Sigmoid colon (tissue), 7 donors: Measurements from ENCODE around the gene UBAC1. TPM values are rescaled to one million over a fixed set of nuclear protein-coding genes. Genes with fewer than 3 reads are reported as not detected.

Experiments used
- DNase-seq: peaks from one replicate; pipeline ENCODE4 v3.0.0-alpha.2; 2019
- H3K27ac ChIP-seq, 4 donors: fragments of 200-600 bp; sonication (generic); one replicate each; pipeline ENCODE4 v1.5.1; 2016 to 2019; ENCODE audit warnings: mild to moderate bottlenecking in 1 of 4
- H3K27me3 ChIP-seq, 3 donors: fragments of 200-600 bp; sonication (generic); one replicate each; pipeline ENCODE4 v1.5.1; 2019; ENCODE audit warnings: mild to moderate bottlenecking in 1 of 3
- H3K36me3 ChIP-seq, 4 donors: fragments of 200-600 bp; sonication (generic); one replicate each; pipeline ENCODE4 v1.5.1; 2016 to 2019
- H3K4me1 ChIP-seq, 4 donors: fragments of 200-600 bp; sonication (generic); one replicate each; pipeline ENCODE4 v1.5.1; 2017 to 2019
- H3K4me3 ChIP-seq, 4 donors: fragments of 200-600 bp; sonication (generic); one replicate each; pipeline ENCODE4 v1.5.1; 2017 to 2019; ENCODE audit warnings: mild to moderate bottlenecking in 2 of 4, moderate library complexity in 1 of 4
- H3K9me3 ChIP-seq, 4 donors: fragments of 200-600 bp in 3 of 4; sonication (generic) in 3 of 4; one replicate each; pipeline versions ENCODE4 v1.5.1 to v1.6.1; 2013 to 2019
- EP300 ChIP-seq, 4 donors: sonication (generic); formaldehyde crosslinking; IDR thresholded peaks; one replicate each; pipeline ENCODE4 v1.6.1; 2017; ENCODE audit warnings: antibody characterized with exemption in 4 of 4
- POLR2A ChIP-seq, 2 donors: fragments of 450-650 bp; IDR thresholded peaks; one replicate each; pipeline ENCODE4 v1.6.1; 2016; ENCODE audit warnings: antibody characterized with exemption in 2 of 2, mild to moderate bottlenecking in 2 of 2, moderate library complexity in 2 of 2
- POLR2AphosphoS5 ChIP-seq, 4 donors: sonication (generic); formaldehyde crosslinking; IDR thresholded peaks; one replicate each; pipeline ENCODE4 v1.6.1; 2017; ENCODE audit warnings: antibody characterized with exemption in 4 of 4
- WGBS, 2 donors: extraction: QIAGEN DNeasy Blood & Tissue Kit; methylation state at CpG; one replicate each; pipeline ENCODE4 v1.1.7; 2013; 5-methylcytosine and 5-hydroxymethylcytosine counted together
- intact Hi-C: fragments of 100-400 bp; cut with DNase I; formaldehyde crosslinking; loops from one replicate; pipeline ENCODE4 v1.15.1; 2023
- polyA plus RNA-seq, 3 donors: library from polyadenylated mRNA; stranded (reverse); fragments of 200-250 nt; gene quantifications; one replicate each; pipeline ENCODE4 v1.2.3, GENCODE V29; 2013
- total RNA-seq, 4 donors: library from RNA; depleted of rRNA; stranded (reverse); fragments of >200 nt; gene quantifications; one replicate each; pipeline ENCODE4 v1.1.0, GENCODE V29; 2016
- TF ChIP-seq, protein P1 (sequence below), 4 experiments: fragments of 450-650 bp in 3 of 4; fragments of 200-600 bp in 1 of 4; IDR thresholded peaks; one replicate each; pipeline ENCODE4 v1.5.1; 2016 to 2019; ENCODE audit warnings: antibody characterized with exemption in 4 of 4, mild to moderate bottlenecking in 3 of 4, moderate library complexity in 2 of 4
- donor health status: healthy with polysubstance abuse.
- donor health status: Bipolar disorder and iron deficiency.
- donor health status: healthy.

UBAC1 gene
- total and polyA plus RNA-seq, 7 donors, result 57.4 to 80.9 (median 69.4) TPM

DNA sequence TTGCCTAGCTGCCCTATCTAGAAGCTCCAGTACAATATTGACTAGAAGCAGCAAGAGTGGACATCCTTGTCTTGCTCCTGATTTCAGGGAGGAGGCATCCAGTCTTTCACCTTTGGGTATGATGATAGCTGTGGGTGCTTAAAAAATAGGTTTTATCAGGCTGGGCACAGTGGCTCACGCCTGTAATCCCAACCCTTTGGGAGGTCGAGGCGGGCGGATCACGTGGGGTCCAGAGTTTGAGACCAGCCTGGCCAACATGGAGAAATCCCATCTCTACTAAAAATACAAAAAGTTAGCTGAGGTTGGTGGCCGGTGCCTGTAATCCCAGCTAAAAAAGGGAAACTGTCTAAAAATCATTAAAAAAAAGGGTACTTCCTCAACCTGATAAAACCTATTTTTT is 51.8 kb downstream of the UBAC1 start:
- Histone ChIP-seq H3K4me3 (no peak overlapping the region), H3K36me3 (peaks cover 8 to 32% (median 13%) of the 10 kb centered on the region in 4 donors), H3K27ac (no peak overlapping the region), H3K4me1 (peaks cover 0 to 42% (median 35%) of the 10 kb centered on the region in 4 donors), H3K9me3 (no peaks in the 10 kb centered on the region), H3K27me3 (no peaks in the 10 kb centered on the region)
- 92 to 96% methylated on average over 6 of the region's 6 CpGs for WGBS, 2 donors
- TF ChIP-seq, protein P1, sequence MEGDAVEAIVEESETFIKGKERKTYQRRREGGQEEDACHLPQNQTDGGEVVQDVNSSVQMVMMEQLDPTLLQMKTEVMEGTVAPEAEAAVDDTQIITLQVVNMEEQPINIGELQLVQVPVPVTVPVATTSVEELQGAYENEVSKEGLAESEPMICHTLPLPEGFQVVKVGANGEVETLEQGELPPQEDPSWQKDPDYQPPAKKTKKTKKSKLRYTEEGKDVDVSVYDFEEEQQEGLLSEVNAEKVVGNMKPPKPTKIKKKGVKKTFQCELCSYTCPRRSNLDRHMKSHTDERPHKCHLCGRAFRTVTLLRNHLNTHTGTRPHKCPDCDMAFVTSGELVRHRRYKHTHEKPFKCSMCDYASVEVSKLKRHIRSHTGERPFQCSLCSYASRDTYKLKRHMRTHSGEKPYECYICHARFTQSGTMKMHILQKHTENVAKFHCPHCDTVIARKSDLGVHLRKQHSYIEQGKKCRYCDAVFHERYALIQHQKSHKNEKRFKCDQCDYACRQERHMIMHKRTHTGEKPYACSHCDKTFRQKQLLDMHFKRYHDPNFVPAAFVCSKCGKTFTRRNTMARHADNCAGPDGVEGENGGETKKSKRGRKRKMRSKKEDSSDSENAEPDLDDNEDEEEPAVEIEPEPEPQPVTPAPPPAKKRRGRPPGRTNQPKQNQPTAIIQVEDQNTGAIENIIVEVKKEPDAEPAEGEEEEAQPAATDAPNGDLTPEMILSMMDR (IDR thresholded peaks at IDR 0.05), result no peak
- TF ChIP-seq POLR2AphosphoS5 (IDR thresholded peaks at IDR 0.05) (no peak), POLR2A (IDR thresholded peaks at IDR 0.05) (no peak), EP300 (IDR thresholded peaks at IDR 0.05) (no peak)
- no peak for DNase-seq
- intact Hi-C loops, result loop anchor here (5.0 kb wide), 1 partner anchor 47 kb away; no protein-coding TSS in a partner anchor

DNA sequence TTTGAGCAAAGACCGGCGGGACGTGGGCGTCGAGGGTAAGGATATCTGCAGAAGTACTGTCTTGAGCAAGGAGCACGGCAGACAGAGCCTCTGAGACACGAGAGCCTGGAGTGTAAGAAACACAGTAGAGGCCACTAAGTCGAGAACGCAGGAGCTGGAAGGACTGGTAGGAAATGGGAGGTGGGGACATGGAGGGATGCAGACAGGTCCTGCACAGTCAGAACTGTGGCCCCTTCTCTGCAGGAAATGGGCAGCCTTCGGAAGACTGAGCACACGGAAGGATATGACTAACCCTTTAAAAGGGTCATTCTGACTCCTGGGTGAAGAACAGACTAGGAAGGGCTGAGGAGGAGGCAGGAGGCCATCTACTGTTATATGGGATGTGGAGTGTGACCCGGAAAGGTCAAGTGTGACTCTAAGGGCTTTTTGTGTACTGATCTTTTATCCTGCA is 52.4 kb downstream of the UBAC1 start:
- H3K27me3 ChIP-seq, result no peaks in the 10 kb centered on the region
- WGBS, 2 donors, result 91 to 94% methylated on average over 12 of the region's 12 CpGs
- TF ChIP-seq POLR2A (IDR thresholded peaks at IDR 0.05), result no peak
- no peak for TF ChIP-seq POLR2AphosphoS5 (IDR thresholded peaks at IDR 0.05)
- H3K9me3 ChIP-seq, result no peaks in the 10 kb centered on the region
- peak; percentile 57 for DNase-seq
- H3K4me3 ChIP-seq, result peak overlapping the region; percentile 80 to 95 (median 88)
- intact Hi-C loops, result loop anchor here (5.0 kb wide), 1 partner anchor 46 kb away; no protein-coding TSS in a partner anchor
- peaks cover 4 to 26% (median 10%) of the 10 kb centered on the region in 4 donors for H3K36me3 ChIP-seq
- H3K4me1 ChIP-seq, result peaks cover 0 to 43% (median 35%) of the 10 kb centered on the region in 4 donors
- no peak overlapping the region for H3K27ac ChIP-seq

DNA sequence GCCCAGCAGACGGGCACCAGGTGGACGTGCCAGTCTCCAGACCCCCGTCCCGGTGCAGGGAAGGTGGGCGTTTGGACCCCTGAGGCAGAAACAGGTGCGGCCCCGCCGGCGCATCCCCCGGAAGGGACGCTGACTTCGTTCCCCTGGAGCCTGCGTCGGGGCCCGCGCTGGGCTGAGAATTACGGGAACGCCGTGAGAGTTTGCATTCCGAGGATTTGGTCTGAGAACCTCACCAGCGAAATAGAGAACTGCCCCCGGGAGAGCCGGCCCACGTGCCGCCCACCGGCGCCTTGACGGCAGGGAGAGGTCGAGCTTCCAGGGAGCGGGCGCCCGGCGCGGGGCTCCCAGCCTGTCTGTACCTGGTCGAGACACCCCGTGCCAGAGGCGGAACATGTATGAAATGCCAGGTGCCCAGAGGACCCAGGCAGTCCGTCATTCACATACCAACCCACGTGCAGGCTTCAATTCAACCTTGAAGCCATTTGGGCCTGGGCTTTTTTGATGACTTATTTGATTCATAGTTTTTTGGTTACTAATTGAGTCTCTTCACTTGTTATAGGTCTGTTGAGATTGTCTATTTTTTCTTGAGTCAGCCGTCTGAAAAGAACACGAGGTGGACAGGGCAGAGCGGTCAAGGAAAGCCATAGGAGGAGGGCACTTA is 53.0 kb downstream of the UBAC1 start:
- Histone ChIP-seq H3K36me3 (peaks cover 0 to 21% (median 6%) of the 10 kb centered on the region in 4 donors), H3K27ac (peak overlapping the region; percentile 77 to 88 (median 84)), H3K4me3 (peak overlapping the region; percentile 80 to 95 (median 88)), H3K27me3 (no peaks in the 10 kb centered on the region), H3K4me1 (peaks cover 0 to 45% (median 36%) of the 10 kb centered on the region in 4 donors), H3K9me3 (no peaks in the 10 kb centered on the region)
- intact Hi-C loops, result loop anchor here (5.0 kb wide), 1 partner anchor 46 kb away; no protein-coding TSS in a partner anchor
- WGBS, 2 donors, result 18 to 29% methylated on average over 42 of the region's 42 CpGs
- peak; percentile 71 for DNase-seq
- TF ChIP-seq, protein P1 (IDR thresholded peaks at IDR 0.05), result no peak
- TF ChIP-seq POLR2AphosphoS5 (IDR thresholded peaks at IDR 0.05), result no peak
- no peak for TF ChIP-seq EP300 (IDR thresholded peaks at IDR 0.05)
- no peak for TF ChIP-seq POLR2A (IDR thresholded peaks at IDR 0.05)

DNA sequence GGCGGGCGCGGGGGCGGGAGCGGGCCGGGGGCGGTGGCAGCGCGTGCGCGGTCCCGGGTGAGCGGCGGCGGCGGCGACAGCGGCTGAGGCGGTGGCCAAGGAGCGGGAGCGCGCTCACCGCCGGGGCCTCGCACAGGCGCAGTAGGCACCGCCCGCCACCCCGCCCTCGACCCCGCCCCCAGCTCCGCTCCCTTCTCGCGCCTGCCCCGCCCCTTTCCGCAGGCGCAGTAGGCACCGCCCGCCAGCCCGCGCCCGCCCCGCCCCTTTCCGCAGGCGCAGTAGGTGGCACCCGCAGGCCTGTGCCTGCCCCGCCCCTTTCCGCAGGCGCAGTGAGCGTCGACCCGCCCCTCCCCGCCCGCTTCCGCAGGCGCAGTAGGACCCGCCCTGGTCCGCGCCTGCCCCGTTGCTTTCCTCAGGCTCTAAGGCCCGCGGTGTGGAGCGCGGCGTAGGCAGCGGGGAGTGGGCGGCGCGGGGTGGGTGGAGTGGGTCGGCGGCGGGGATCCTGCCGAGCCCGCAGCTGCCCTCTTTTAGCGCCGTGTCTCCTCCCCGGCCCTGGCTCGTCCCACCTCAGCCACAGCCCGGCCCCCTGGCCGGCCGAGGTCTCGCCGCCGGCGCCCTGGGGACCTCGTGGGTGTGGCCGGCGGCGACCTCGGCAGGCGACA is 53.6 kb downstream of the UBAC1 start, which contains the start of gene CAMSAP1:
TSS of gene CAMSAP1 (minus strand) at position 116 of the 662 bp plus-strand sequence. CDS start 387 bp downstream, outside the sequence.
- peak within 1 kb of the TSS; percentile 80 to 95 (median 88) for H3K4me3 ChIP-seq
- TF ChIP-seq POLR2A (IDR thresholded peaks at IDR 0.05) (peak in 1 of 2 donors; percentile 27), POLR2AphosphoS5 (IDR thresholded peaks at IDR 0.05) (peak; percentile 51 to 74 (median 70)), EP300 (IDR thresholded peaks at IDR 0.05) (no peak)
- TF ChIP-seq, protein P1 (IDR thresholded peaks at IDR 0.05), result no peak
- intact Hi-C loops, result loop anchor here (1.0 to 5.0 kb wide), 3 partner anchors 45 to 211 kb away; partner anchors contain the start of genes TMEM250 and UBAC1
- peak within 1 kb of the TSS; percentile 77 to 88 (median 84) for H3K27ac ChIP-seq
- DNase-seq, result peak; percentile 96
- no peaks in the 10 kb centered on the region for H3K9me3 ChIP-seq
- 0 to 1% methylated on average over 91 of the region's 91 CpGs for WGBS, 2 donors
- no peaks in the 10 kb centered on the region for H3K27me3 ChIP-seq
- H3K36me3 ChIP-seq, result peaks cover 0 to 16% (median 2%) of the 10 kb centered on the region in 4 donors
- peaks cover 0 to 51% (median 37%) of the 10 kb centered on the region in 4 donors for H3K4me1 ChIP-seq
